ENCODE results near the gene SORBS1.

The SORBS1 gene

DNA sequence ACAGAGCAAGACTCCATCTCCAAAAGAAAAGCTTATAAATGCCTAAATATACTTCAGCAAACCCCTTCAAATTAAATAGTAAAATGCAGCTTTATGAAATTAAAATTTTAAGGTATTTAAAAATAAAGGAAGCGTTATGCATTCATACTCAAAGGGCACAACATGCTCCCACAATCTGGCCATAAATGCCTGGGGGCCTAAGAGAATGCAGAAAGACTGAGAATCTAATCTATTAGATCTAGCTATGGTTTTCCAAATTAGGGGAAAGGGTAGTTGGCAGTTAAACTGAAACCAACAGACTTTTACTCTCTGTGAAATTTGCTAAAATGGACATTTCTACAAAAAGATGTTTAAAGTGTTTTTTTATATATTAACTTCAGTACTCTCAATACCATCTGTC lies 40.6 kb downstream of the SORBS1 start:
- no peak for ATAC-seq
- TF ChIP-seq TOX (CRISPR knock-in tag; IDR thresholded peaks at IDR 0.05; ENCODE audit: borderline replicate concordance) (no peak), ZFP3 (CRISPR knock-in tag; IDR thresholded peaks at IDR 0.05) (no peak), PPARA (CRISPR knock-in tag; IDR thresholded peaks at IDR 0.05; ENCODE audit: borderline replicate concordance) (no peak), POU6F1 (CRISPR knock-in tag; IDR thresholded peaks at IDR 0.05; ENCODE audit: borderline replicate concordance, low read depth) (no peak), GLIS3 (CRISPR knock-in tag; IDR thresholded peaks at IDR 0.05) (no peak), ISL1 (CRISPR knock-in tag; IDR thresholded peaks at IDR 0.05) (no peak), CSDC2 (CRISPR knock-in tag; IDR thresholded peaks at IDR 0.05) (no peak), ZNF70 (CRISPR knock-in tag; IDR thresholded peaks at IDR 0.05) (no peak), ESRRG (CRISPR knock-in tag; IDR thresholded peaks at IDR 0.05) (no peak), PATZ1 (CRISPR knock-in tag; IDR thresholded peaks at IDR 0.05; ENCODE audit: borderline replicate concordance) (no peak), ZNF565 (CRISPR knock-in tag; conservative IDR thresholded peaks at IDR 0.05; ENCODE audit: low read depth) (no peak), OSR1 (CRISPR knock-in tag; IDR thresholded peaks at IDR 0.05) (no peak)
- TF ChIP-seq, protein P1, sequence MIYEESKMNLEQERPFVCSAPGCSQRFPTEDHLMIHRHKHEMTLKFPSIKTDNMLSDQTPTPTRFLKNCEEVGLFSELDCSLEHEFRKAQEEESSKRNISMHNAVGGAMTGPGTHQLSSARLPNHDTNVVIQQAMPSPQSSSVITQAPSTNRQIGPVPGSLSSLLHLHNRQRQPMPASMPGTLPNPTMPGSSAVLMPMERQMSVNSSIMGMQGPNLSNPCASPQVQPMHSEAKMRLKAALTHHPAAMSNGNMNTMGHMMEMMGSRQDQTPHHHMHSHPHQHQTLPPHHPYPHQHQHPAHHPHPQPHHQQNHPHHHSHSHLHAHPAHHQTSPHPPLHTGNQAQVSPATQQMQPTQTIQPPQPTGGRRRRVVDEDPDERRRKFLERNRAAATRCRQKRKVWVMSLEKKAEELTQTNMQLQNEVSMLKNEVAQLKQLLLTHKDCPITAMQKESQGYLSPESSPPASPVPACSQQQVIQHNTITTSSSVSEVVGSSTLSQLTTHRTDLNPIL (CRISPR knock-in tag; IDR thresholded peaks at IDR 0.05; ENCODE audit: low read depth) = no peak

DNA sequence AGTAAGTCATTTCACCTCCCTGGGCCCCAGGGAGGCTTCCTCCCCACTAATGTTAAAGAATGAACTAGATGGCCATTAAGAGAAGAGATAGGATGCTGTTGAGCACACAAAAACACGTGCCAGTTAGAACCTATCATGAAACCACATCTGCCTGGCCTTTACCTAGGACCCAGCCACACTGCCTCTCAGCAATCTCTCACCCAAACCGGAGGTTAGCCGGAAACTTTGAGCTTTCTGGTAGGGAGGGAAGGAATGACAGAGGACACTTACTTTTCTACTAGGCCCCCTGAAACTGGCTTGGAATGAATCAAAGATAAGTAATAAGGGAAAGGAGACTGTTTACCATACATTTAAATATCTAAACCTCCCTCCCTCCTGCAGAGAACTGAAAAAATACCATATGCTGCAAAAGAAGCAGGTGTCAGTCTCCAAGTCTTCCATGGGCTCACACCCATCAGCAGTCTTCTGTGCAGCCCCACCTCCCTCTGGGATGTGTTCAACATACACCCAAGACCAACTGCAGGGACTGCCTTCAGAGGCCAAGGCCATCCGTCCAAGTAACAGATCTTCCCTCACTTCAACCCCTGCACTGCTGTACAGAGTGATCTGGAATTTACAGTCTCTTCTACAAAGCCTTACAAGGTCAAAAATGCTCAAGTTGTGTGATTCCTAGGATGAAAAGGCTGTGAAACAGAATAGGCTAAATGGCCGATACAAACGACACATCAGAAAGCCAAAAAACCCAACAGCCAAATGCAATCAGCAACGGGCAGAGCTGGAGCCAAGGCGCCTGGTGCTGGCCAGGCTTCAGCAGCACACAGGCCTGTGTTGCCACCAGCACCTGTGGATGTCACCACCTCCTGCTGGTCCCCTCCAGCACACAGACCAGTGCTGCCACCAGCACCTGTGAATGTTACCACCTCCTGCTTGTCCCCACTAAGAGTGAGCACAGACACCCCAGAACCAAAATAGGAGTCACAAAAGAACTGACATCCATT lies 42.4 kb downstream of the SORBS1 start:
- ATAC-seq = no peak
- TF ChIP-seq SNAI2 (CRISPR knock-in tag; IDR thresholded peaks at IDR 0.05) = no peak

DNA sequence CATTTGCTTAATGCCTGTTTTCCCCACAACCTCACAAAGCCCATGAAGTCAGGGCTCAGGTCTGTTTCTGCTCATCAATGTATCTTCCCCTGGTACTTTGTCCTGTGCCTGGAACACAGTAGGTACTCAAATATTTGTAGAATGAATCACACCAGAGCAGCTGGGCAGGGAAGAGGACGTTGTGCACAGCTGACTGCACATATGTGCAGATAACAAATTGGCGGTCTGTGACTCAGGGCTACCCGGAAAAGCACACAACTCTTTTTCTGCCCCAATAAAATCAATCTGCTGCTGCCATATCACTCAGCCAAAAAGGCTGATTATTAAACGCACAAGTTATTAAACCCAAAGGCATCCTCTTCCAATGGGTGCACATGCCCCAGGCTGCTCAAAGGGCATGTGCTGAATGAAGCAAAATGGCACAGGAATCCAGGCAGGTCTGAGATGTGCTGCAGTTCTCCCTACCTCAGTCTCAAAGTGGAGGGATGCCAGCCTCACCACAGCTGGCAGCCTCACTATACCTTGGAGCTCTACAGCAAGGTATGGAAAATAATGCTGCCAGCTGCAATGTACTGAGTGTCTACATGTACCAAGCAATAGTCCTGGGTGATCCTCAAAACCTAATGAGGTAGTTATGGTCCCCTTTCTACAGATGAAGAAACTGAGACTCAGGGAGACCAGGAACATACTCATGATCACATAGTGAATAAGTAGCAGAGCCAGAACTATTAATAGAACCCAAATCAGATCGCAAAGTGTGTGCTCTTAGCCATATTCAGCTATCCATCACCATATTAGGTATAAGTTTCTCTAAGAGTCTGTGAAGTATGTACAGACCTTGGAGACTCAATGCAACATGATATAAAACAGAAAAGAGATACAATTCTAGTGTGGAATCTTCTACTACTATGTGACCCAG lies 43.4 kb downstream of the SORBS1 start:
- TF ChIP-seq TCF4 (CRISPR knock-in tag; IDR thresholded peaks at IDR 0.05; ENCODE audit: borderline replicate concordance) (no peak), OSR1 (CRISPR knock-in tag; IDR thresholded peaks at IDR 0.05) (no peak), ZC3H10 (CRISPR knock-in tag; IDR thresholded peaks at IDR 0.05) (no peak), PPARA (CRISPR knock-in tag; IDR thresholded peaks at IDR 0.05; ENCODE audit: borderline replicate concordance) (no peak), SNAI2 (CRISPR knock-in tag; IDR thresholded peaks at IDR 0.05) (no peak), GLIS3 (CRISPR knock-in tag; IDR thresholded peaks at IDR 0.05) (no peak), POU6F1 (CRISPR knock-in tag; IDR thresholded peaks at IDR 0.05; ENCODE audit: borderline replicate concordance, low read depth) (no peak), ARNTL (CRISPR knock-in tag; IDR thresholded peaks at IDR 0.05; ENCODE audit: borderline replicate concordance, low read depth) (no peak), BACH2 (CRISPR knock-in tag; IDR thresholded peaks at IDR 0.05; ENCODE audit: borderline replicate concordance) (no peak)
- ATAC-seq = no peak

- TF ChIP-seq OSR1 (CRISPR knock-in tag; IDR thresholded peaks at IDR 0.05) = no peak
- no peak for TF ChIP-seq PATZ1 (CRISPR knock-in tag; IDR thresholded peaks at IDR 0.05; ENCODE audit: borderline replicate concordance)
- no peak for TF ChIP-seq PPARA (CRISPR knock-in tag; IDR thresholded peaks at IDR 0.05; ENCODE audit: borderline replicate concordance)
- no peak for ATAC-seq
These were observed 44.3 kb downstream of the SORBS1 start for GRCh38 chr10:95516774-95517373.

Data from SK-N-SH treated with all-trans-retinoic acid at 6 μM for 48 hours (cell line).